ENCODE data around the gene FBLN1. TPM values are rescaled to one million over a fixed set of nuclear protein-coding genes. Genes with fewer than 3 reads are reported as not detected.

The FBLN1 gene
- total RNA-seq, 1 experiment from 2014 or later, result 183 TPM

GRCh38 chr22:45490836-45491235 lies 11.8 kb upstream of the FBLN1 start (continued):
- TF ChIP-seq, protein P1, sequence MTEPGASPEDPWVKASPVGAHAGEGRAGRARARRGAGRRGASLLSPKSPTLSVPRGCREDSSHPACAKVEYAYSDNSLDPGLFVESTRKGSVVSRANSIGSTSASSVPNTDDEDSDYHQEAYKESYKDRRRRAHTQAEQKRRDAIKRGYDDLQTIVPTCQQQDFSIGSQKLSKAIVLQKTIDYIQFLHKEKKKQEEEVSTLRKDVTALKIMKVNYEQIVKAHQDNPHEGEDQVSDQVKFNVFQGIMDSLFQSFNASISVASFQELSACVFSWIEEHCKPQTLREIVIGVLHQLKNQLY (CRISPR knock-in tag; IDR thresholded peaks at IDR 0.05), result no peak
- TF ChIP-seq, protein P2, sequence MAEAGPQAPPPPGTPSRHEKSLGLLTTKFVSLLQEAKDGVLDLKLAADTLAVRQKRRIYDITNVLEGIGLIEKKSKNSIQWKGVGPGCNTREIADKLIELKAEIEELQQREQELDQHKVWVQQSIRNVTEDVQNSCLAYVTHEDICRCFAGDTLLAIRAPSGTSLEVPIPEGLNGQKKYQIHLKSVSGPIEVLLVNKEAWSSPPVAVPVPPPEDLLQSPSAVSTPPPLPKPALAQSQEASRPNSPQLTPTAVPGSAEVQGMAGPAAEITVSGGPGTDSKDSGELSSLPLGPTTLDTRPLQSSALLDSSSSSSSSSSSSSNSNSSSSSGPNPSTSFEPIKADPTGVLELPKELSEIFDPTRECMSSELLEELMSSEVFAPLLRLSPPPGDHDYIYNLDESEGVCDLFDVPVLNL (CRISPR knock-in tag; IDR thresholded peaks at IDR 0.05; ENCODE audit: borderline replicate concordance, low read depth), result no peak
- TF ChIP-seq IRF2 (CRISPR knock-in tag; IDR thresholded peaks at IDR 0.05; ENCODE audit: borderline replicate concordance, low read depth) (no peak), MYBL2 (CRISPR knock-in tag; IDR thresholded peaks at IDR 0.05) (no peak), ZNF396 (CRISPR knock-in tag; IDR thresholded peaks at IDR 0.05; ENCODE audit: borderline replicate concordance) (no peak)
- TF ChIP-seq, protein P3, sequence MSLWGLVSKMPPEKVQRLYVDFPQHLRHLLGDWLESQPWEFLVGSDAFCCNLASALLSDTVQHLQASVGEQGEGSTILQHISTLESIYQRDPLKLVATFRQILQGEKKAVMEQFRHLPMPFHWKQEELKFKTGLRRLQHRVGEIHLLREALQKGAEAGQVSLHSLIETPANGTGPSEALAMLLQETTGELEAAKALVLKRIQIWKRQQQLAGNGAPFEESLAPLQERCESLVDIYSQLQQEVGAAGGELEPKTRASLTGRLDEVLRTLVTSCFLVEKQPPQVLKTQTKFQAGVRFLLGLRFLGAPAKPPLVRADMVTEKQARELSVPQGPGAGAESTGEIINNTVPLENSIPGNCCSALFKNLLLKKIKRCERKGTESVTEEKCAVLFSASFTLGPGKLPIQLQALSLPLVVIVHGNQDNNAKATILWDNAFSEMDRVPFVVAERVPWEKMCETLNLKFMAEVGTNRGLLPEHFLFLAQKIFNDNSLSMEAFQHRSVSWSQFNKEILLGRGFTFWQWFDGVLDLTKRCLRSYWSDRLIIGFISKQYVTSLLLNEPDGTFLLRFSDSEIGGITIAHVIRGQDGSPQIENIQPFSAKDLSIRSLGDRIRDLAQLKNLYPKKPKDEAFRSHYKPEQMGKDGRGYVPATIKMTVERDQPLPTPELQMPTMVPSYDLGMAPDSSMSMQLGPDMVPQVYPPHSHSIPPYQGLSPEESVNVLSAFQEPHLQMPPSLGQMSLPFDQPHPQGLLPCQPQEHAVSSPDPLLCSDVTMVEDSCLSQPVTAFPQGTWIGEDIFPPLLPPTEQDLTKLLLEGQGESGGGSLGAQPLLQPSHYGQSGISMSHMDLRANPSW (CRISPR knock-in tag; conservative IDR thresholded peaks at IDR 0.05; ENCODE audit: low read depth), result no peak
- TF ChIP-seq, protein P4, sequence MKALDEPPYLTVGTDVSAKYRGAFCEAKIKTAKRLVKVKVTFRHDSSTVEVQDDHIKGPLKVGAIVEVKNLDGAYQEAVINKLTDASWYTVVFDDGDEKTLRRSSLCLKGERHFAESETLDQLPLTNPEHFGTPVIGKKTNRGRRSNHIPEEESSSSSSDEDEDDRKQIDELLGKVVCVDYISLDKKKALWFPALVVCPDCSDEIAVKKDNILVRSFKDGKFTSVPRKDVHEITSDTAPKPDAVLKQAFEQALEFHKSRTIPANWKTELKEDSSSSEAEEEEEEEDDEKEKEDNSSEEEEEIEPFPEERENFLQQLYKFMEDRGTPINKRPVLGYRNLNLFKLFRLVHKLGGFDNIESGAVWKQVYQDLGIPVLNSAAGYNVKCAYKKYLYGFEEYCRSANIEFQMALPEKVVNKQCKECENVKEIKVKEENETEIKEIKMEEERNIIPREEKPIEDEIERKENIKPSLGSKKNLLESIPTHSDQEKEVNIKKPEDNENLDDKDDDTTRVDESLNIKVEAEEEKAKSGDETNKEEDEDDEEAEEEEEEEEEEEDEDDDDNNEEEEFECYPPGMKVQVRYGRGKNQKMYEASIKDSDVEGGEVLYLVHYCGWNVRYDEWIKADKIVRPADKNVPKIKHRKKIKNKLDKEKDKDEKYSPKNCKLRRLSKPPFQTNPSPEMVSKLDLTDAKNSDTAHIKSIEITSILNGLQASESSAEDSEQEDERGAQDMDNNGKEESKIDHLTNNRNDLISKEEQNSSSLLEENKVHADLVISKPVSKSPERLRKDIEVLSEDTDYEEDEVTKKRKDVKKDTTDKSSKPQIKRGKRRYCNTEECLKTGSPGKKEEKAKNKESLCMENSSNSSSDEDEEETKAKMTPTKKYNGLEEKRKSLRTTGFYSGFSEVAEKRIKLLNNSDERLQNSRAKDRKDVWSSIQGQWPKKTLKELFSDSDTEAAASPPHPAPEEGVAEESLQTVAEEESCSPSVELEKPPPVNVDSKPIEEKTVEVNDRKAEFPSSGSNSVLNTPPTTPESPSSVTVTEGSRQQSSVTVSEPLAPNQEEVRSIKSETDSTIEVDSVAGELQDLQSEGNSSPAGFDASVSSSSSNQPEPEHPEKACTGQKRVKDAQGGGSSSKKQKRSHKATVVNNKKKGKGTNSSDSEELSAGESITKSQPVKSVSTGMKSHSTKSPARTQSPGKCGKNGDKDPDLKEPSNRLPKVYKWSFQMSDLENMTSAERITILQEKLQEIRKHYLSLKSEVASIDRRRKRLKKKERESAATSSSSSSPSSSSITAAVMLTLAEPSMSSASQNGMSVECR (CRISPR knock-in tag; IDR thresholded peaks at IDR 0.05; ENCODE audit: borderline replicate concordance), result no peak

DNA sequence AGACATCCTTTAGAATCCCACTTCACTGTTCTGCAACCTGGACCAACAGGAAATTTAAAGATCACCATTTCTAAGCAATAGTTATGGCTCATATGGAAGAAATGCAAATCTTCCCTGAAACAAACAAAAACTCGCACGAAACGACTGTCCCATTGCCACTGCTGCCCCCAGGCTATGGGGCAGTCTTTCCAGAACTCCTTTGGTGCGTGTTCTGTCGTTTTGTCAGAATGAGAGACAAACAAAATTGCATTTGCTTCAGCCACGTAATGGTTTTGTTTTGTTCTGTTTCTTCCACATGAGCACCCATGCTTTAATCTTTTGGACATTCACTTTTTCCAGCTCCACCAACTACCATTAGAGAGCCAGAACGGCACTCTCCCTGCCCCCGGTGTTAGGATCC lies 10.8 kb upstream of the FBLN1 start:
- Mint-ChIP-seq H3K36me3 (peaks cover 28% of the 10 kb centered on the region), H3K4me3 (no peak overlapping the region), H3K27me3 (ENCODE audit: low read depth) (peaks cover 23% of the 10 kb centered on the region), H3K9me3 (peaks cover 50% of the 10 kb centered on the region), H3K4me1 (peaks cover 19% of the 10 kb centered on the region), H3K27ac (no peak overlapping the region)
- DNase-seq (ENCODE audit: low spot score), result no peak
- no peak for ATAC-seq
- POLR2A ChIA-PET, result no interaction called here
- CTCF ChIA-PET, result interaction anchor here (0.6 kb wide), 1 partner anchor 12 kb away, joined by 3 read pairs; no protein-coding TSS in a partner anchor
- TF ChIP-seq CREM (CRISPR knock-in tag; IDR thresholded peaks at IDR 0.05) (no peak), ZBTB21 (CRISPR knock-in tag; IDR thresholded peaks at IDR 0.05; ENCODE audit: borderline replicate concordance) (no peak), ZNF671 (CRISPR knock-in tag; IDR thresholded peaks at IDR 0.05) (no peak), CBFB (CRISPR knock-in tag; IDR thresholded peaks at IDR 0.05; ENCODE audit: low read depth) (no peak), JUN (CRISPR knock-in tag; IDR thresholded peaks at IDR 0.05) (no peak), NFE2L1 (CRISPR knock-in tag; IDR thresholded peaks at IDR 0.05) (no peak), GABPB1 (CRISPR knock-in tag; IDR thresholded peaks at IDR 0.05) (no peak), NR1H2 (CRISPR knock-in tag; IDR thresholded peaks at IDR 0.05) (no peak), TCF7 (CRISPR knock-in tag; IDR thresholded peaks at IDR 0.05; ENCODE audit: low read depth) (no peak), NFATC4 (CRISPR knock-in tag; IDR thresholded peaks at IDR 0.05) (no peak)
- TF ChIP-seq, protein P5, sequence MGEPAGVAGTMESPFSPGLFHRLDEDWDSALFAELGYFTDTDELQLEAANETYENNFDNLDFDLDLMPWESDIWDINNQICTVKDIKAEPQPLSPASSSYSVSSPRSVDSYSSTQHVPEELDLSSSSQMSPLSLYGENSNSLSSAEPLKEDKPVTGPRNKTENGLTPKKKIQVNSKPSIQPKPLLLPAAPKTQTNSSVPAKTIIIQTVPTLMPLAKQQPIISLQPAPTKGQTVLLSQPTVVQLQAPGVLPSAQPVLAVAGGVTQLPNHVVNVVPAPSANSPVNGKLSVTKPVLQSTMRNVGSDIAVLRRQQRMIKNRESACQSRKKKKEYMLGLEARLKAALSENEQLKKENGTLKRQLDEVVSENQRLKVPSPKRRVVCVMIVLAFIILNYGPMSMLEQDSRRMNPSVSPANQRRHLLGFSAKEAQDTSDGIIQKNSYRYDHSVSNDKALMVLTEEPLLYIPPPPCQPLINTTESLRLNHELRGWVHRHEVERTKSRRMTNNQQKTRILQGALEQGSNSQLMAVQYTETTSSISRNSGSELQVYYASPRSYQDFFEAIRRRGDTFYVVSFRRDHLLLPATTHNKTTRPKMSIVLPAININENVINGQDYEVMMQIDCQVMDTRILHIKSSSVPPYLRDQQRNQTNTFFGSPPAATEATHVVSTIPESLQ (CRISPR knock-in tag; IDR thresholded peaks at IDR 0.05), result no peak
- TF ChIP-seq, protein P3 (CRISPR knock-in tag; conservative IDR thresholded peaks at IDR 0.05; ENCODE audit: low read depth), result no peak
- TF ChIP-seq, protein P2 (CRISPR knock-in tag; IDR thresholded peaks at IDR 0.05; ENCODE audit: borderline replicate concordance, low read depth), result no peak
- TF ChIP-seq, protein P6, sequence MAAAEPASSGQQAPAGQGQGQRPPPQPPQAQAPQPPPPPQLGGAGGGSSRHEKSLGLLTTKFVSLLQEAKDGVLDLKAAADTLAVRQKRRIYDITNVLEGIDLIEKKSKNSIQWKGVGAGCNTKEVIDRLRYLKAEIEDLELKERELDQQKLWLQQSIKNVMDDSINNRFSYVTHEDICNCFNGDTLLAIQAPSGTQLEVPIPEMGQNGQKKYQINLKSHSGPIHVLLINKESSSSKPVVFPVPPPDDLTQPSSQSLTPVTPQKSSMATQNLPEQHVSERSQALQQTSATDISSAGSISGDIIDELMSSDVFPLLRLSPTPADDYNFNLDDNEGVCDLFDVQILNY (CRISPR knock-in tag; IDR thresholded peaks at IDR 0.05), result no peak
